Stimulated activated CD8-positive, alpha-beta memory T cell treated with anti-CD3 and anti-CD28 coated beads, Interleukin-15, amount 100 ng/mL, for 1 hour (primary cell): ENCODE data around the gene DGKA.
A peak's percentile ranks its signal among the peaks of the same experiment; 100 is the strongest.
"Not testable (repeated sequence)": the region's sequence is repeated elsewhere in the genome, so short reads cannot be mapped to it uniquely, and the experiment has no call there.

ENCODE experiments used
- DNase-seq: peaks from one replicate; pipeline ENCODE4 v3.0.0-alpha.2; 2020; ENCODE audit warnings: low read depth

DGKA gene

DNA sequence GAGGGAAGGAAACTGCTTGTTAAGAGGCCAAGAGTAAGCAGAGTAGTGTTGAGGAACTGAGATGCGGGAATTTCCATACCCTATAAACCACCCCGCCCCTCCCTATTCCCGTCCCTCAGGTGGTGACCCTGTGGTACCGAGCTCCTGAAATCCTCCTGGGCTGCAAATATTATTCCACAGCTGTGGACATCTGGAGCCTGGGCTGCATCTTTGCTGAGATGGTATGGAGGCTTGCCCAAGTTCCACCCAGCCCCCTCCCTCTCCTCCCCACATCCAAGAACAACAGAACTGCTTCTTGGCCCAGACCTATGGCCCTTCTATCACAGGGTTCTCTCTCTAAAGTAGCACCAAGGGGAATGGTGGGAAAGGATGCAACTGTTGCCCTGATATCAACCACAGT is 38.4 kb downstream of the DGKA start:
- DNase-seq = no peak

DNA sequence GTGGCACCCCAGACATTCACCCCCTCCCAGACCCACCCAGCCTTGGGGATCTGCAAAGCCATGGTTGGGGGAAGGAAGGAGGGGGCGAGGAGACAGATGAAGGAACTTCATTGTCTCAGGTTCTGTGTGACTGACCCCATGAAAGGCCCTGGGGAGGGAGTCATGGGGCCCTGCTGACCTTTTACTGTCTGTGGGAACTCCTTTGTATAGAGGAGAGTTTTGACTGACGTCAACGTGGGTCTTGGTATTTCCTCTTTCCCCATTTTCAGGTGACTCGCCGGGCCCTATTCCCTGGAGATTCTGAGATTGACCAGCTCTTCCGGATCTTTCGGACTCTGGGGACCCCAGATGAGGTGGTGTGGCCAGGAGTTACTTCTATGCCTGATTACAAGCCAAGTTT is 39.8 kb downstream of the DGKA start:
- DNase-seq = no peak

DNA sequence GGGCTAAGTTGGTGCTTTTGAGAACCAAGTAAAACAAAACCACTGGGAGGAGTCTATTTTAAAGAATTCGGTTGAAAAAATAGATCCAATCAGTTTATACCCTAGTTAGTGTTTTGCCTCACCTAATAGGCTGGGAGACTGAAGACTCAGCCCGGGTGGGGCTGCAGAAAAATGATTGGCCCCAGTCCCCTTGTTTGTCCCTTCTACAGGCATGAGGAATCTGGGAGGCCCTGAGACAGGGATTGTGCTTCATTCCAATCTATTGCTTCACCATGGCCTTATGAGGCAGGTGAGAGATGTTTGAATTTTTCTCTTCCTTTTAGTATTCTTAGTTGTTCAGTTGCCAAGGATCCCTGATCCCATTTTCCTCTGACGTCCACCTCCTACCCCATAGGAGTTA is 41.1 kb downstream of the DGKA start:
- no peak for DNase-seq

DNA sequence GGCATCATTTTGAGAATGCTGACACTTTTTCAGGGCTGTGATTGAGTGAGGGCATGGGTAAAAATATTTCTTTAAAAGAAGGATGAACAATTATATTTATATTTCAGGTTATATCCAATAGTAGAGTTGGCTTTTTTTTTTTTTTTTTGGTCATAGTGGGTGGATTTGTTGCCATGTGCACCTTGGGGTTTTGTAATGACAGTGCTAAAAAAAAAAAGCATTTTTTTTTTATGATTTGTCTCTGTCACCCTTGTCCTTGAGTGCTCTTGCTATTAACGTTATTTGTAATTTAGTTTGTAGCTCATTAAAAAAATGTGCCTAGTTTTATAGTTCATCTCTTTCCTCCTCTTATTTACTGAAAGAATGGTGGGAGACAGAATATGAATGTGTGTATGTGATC is 41.5 kb downstream of the DGKA start:
- no peak for DNase-seq

DNA sequence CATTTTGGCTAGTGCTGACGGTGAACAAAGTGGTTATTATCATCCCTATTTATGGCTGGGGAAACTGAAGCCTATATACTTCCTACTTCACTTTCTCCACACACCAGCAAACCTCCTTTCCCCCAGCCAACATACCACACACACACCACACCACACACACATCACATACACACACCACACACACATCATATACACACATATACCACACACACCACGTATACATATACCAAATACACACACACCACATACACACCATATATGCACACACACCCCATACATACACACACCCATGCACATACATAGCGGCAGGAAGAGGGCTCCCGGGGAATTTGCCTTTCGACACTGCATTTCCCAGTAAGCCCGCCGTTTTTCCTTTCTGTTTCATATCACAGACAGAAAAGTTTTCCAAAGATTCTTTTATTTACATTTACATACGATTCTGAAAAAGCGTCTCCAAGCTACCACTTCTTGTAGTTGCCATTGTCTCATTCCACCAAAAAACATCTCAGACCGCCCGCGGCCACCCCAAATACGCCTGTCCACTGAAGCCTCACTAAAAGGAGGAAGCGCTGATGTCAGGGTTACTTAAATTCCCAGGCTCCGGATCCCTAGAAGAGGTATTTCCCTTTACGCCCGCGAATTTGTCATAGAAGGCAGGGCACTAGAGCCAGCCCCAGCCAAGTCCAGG is 42.1 kb downstream of the DGKA start:
- no peak for DNase-seq

DNA sequence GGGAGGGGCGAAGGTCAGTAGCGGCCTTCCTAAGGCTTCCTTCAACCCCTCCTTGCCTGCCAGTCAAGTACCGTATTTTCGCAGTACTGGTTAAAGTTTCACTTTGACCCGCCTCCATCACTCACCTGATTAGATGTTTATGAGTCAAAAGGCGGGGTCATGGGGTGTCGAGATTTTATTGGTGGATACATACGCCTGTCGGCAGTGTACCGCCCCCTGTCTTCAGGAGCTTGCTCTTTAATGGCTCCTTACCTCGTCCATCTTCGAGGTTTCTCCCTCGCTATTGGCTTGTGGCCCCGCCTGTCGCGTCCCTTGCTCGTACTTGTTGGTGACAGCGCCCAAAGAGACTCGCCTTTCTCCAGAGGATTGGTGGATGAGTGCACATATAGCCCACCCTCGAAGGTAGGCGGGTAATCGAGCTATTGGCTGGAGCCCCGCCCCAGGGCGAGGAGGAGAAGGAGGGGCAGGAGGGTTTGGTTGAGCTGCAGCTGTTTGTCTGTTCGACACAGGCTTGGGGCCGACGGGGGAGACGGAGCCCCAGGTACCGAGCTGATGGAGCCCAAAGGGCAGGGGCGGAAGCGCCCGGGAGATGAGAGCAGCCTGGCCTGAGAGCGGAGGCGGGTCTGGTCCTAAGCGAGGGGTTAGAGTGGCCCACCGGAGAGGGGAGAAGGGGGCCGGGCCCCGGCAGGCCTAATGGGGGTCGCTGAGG is 42.8 kb downstream of the DGKA start, which contains the start of gene RAB5B:
Gene RAB5B, plus strand, starts transcription at position 480 of the 709 bp plus-strand sequence. CDS start 12,883 bp downstream, outside the sequence.
- peak; percentile 95 for DNase-seq

DNA sequence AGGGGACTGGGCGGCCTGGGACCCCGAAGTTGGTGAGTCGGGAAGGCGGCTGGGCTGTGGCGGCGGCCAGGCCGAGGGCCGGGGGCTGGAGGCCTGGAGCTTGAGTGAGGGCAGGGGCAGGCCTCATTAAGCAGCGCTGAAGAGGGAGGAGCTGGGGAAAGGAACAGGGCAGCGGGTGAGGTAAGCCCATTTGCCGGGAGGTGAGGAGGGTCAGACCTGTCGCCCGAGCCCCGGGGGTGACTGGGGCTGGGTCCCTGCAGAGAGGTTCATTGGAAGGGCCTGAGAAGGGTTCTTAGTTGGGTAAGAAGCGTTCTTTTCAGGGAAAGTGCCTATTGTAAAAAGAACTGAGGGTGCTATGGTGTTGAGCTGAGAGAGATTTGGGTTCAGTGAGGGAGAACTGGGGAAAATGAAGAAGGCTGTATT is 43.4 kb downstream of the DGKA start:
- DNase-seq = no peak

DNA sequence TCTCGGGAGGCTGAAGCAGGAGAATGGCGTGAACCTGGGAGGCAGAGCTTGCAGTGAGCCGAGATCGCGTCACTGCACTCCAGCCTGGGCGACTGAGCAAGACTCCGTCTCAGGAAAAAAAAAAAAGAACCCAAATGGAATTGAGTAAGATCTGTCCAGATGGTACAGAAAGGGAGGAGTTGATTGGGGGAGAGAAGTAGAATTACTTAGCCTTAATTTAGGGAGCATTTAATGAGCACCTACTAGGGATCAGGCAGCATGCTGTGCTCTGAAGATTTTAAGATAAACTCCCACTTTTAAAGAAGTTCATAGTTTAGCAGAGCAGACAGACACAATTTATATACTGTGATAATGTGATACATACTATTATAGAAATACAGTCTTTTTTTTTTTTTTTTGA is 47.4 kb downstream of the DGKA start:
- no peak for DNase-seq

DNA sequence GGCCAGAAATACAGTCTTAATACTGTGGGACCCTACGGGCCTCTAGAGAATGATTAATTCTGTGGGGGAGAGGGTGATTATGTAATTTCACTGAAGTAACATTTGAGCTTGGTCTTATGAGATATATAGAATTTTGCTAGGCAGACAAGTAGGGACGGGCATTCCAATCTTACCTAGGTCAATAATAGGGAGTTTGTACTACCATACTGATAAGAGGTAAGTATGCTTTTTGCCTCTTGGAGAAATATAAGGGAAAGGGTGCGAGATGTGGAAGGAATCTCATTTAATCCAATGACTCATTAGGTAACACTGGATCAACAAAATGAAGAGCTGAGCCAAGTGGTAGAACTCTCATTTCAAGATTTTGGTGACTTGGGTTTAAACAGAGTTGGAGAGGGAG is 48.1 kb downstream of the DGKA start:
- DNase-seq = no peak

DNA sequence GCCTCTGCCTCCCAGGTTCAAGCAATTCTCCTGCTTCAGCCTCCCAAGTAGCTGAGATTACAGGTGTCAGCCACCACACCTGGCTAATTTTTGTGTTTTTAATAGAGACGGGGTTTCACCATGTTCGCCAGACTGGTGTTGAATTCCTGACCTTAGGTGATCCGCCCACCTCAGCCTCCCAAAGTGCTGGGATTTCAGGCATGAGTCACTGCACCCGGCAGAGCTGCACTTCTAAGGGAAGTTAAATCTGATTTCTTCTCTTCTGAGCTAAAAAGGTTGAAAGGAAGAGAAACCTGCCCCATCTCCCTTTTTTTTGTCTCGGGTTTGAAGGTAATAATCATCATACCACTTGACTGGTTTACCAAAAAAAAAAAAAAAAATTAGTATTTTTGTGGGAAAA is 50.9 kb downstream of the DGKA start:
- not testable (repeated sequence) for DNase-seq

DNA sequence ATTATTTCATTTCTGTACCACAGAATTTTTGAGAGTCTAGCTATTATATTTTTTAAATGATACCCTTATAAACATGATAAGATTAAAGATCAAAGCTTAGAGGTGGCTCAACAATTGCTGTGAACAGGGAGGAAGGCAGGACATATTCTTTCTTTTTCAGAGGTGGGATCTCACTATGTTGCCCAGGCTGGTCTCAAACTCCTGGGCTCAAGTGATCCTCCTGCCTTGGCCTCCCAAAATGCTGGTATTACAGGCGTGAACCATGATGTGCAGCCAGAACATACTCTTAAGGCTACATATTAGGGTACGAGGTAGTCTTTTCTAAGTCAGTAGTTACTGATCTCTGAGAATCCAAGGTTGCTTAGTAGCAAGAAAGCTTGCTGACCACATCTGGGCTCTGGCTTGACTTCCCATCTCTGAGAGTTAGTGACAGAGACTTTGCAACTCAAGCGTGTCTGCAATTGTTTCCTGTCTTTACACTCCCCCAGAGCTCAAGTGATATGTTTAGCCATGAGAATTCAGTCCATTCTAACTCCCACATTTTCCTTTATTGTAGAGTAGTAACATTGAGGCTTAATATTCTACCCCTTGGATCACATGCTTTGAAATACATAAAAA is 51.5 kb downstream of the DGKA start:
- no peak for DNase-seq

DNA sequence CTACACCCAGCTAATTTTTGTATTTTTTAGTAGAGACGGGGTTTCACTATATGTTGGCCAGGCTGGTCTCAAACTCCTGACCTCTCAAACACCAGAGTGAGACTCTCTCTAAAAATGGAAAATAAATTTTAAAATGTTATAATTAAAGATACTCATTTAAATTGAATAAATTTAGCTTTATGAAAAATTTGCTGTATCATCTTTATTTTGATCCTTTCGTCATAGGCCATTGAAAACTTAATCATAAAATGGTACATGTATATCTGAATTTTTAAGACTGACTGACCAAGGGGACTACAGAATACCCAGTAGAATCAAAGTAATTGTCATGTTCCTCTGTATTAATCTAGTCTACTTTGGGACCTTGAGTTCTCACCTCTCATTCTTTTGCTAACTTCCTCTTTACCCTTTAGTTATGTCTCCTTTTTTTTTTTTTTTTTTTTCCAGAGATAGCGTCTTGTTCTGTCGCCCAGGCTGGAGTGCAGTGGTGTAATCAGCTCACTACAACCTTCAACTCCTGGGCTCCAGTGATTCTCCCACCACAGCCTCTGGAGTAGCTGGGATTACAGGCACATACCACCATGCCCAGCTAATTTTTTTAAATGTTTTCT is 52.4 kb downstream of the DGKA start:
- no peak for DNase-seq

DNA sequence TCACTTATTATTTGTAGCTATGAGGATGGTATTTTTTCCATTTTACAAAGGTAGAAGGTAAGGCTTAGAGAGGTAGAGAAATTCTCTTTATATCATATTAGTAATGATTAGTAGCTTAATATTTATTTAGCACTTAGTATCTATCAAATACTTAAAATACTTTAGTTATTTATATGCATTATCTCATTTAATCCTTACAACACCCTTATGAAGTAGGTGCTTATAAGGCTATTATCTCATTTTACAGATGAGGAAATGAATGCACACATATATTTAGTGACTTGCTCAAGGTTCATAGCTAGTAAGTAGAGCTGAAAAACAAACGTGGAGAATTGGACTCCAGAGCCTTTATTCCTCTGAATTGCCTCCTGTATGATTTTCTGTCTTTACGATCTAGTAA is 53.9 kb downstream of the DGKA start:
- no peak for DNase-seq

DNA sequence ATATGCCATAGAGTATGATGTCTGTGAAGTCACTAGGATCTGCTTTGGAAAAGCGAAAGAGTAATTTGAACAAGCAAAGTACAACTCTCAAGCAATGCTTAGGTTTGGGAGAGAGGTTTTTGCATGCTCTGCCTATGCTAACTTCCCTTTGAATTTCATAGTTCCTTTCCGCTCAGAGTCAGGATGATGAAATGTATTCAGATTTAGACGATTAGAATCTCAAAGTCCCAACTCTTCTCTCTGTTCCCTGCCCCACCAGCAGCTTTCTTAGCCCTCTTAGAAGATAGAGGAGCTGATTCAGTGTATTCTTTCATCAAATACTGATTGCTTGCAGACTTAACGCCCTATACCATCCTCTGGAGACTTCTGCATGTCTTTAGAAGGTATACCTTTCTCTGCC is 54.4 kb downstream of the DGKA start:
- DNase-seq = no peak

DNA sequence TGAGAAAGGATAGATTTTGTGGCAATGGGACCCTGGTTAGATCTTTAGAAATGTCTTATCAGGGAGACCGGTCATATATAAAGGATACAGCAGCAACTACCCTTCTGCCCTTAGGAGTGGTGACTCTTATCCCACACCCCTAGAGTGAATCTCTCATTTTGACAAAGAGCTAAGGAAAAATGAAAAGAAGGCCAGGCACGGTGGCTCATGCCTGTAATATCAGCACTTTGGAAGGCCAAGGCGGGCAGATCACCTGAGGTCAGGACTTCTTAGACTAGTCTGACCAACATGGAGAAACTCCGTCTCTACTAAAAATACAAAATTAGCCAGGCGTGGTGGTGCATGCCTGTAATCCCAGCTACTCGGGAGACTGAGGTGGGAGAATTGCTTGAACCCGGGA is 55.0 kb downstream of the DGKA start:
- not testable (repeated sequence) for DNase-seq

DNA sequence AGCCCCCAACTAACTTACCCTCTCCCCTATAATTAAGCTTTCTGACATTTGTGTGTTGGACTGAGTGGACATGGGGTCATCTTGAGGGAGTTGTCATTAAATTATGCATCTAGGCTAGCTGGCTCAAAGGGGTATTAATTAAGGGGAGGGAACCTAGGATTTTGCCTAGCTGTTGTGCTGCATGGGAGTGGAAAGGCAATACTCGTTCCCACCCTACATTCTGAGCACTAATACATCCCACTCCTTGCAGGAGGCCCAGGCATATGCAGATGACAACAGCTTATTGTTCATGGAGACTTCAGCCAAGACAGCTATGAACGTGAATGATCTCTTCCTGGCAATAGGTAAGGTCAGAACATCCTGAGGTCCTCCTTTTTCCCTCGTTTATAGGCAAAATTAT is 60.1 kb downstream of the DGKA start:
- no peak for DNase-seq

DNA sequence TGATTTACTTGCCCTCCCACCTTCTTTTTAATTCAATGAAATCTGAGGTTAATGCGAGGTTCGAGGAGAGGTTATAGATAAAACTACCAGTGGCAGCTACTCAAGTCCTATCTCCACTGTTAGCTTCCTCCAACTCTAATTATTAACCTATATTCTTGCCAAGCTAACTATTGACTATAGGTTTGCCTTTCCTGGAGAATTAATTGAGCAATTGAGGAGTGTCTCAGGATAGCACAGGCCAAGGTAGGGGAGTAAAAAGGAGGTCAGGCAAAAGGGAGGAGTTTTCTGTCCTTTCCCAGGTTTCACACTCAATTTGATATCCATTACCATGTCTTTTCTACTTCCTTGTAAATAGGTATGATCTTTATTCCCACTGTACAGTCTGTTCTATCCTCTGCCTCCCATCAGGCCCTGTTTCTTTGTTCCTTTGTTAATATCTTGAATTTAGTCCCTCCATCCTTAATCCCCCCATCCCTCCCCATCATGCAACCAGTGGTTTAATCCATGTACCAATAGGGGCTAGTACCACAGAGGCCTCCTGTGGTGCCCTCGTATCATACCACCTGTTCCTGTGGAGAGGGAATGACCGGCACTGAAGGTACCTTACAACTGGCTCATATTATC is 62.4 kb downstream of the DGKA start:
- DNase-seq = no peak

DNA sequence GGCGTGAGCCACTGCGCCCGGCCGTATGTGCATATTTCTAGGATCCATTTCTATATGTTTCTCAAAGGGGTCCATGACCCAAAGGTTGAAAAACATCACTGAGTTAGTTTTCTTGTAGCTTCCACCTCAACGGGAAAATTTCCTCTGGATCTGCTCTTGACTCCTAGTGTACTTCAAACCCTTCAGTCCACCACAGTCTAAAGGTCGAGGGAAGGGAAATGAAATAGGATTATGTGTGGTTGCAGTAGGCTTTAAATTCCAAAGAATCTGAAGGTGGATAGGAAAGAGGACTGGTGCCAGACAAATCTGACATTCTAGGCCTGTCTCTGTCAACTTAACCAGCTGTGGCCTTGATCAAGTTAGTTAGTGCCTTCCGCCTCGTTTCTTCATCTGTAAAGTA is 64.4 kb downstream of the DGKA start:
- no peak for DNase-seq

DNA sequence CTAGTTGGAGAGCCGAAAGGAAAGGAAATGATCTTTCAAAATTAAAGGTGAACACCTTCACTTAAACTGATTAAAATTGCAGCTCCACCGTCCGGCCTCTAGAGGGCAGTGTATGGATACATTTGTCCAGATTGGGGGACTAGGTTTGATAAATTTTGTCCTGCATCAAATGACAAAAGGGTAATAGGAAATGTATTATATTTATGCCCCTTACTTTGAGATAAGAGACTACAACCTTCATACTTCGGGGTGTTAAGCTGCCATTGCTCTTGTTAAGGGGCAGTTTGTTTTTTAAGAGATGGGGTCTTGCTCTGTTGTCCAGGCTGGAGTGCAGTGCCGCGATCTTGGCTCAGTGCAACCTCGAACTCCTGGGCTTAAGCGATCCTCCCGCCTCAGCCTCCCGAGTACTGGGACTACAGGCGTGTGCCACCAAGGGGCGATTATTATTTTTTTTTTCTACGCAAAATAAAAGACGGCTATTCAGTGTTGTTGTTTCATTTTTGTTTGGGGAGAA is 65.3 kb downstream of the DGKA start:
- DNase-seq = peak; percentile 45

DNA sequence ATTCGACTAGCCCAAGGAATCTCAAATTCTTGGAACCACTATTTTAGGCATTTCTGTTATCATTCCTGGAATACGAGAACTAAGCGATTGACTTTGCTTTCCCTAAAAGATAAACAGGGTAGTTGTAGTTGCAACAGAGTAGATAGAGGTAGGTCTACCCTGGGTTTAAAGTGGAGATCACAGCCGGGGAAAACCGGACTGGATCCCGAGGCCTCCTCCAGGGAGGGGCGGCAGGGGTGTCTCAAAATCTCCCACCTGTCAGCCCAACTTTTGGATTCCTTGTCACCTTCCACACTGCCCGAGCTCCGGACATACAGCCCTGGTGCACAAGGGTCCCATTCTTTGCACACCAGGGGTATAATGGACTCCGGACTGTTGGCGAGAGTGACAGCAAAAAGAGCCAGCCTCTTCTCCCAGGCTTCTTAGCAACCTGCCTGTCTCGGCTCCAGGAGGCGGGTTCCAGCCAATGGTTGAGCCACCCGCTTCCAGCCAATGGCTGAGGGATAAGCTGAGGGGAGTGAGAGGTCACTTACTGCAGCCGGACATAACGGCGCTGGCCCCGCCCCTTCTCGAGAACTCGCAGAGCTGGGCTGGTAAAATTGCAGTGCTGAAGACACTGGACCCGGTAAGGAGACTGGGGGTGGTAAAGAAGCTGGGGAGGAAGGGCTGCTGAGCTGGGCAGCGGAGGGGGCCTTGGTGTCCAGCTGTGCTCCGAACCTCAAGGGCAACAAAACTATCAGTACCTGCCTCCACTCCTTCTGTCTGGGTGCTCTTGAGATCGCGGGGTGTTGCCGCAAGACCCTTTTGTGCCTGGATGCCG is 66.0 kb downstream of the DGKA start, which contains the start of gene SUOX:
Gene SUOX, plus strand, starts transcription at position 562 of the 820 bp plus-strand sequence. CDS start 4,946 bp downstream, outside the sequence.
- DNase-seq = no peak

DNA sequence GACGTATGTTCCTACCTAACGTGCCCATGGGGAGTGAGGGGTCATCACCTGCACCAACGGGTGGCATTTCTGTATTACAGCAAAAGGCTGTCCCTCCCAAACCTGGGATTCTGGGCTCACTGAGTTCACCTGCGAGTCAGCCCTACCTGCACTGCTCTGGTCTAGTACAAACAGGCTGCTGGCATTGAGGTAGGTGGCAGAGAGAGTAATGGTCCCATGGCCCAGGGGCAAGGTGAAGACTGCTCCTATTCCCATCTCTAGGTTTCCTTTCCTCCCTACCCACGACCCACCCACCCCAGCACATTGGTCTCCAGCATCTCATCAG is 66.5 kb downstream of the DGKA start:
- DNase-seq = no peak
